Bronchial epithelial cell (primary cell): ENCODE data around the gene CMTR2. TPM values are rescaled to one million over a fixed set of nuclear protein-coding genes. Genes with fewer than 3 reads are reported as not detected.

Experiments
- DNase-seq: peaks from one replicate; pipeline ENCODE4 v3.0.0-alpha.2; 2010; ENCODE audit warnings: low read depth
- FAIRE-seq: peaks from 2 replicates; lab custom pipeline; 2011; peaks lifted over from hg19 to GRCh38; lab: Jason Lieb, UNC
- H3K27me3 ChIP-seq: 2 replicates; pipeline ENCODE4 v1.5.1; 2011; ENCODE audit warnings: low read length; ENCODE audit not compliant: control insufficient read depth, insufficient read depth
- H3K36me3 ChIP-seq: 2 replicates; pipeline ENCODE4 v1.5.1; 2011; ENCODE audit warnings: low read length; ENCODE audit not compliant: control insufficient read depth, insufficient read depth
- H3K4me3 ChIP-seq: 2 replicates; pipeline ENCODE4 v1.5.1; 2011; ENCODE audit warnings: mild to moderate bottlenecking, low read depth, low read length, control low read depth
- total RNA-seq: library from RNA; depleted of rRNA; stranded (reverse); fragments of >200 nt; gene quantifications from 2 replicates; pipeline ENCODE4 v1.2.1, GENCODE V29; 2014
- TF ChIP-seq, protein P1 (sequence below): IDR thresholded peaks from 2 replicates; pipeline ENCODE4 v1.5.1; 2011; ENCODE audit warnings: mild to moderate bottlenecking, moderate library complexity, low read length, control low read depth, inconsistent platforms; ENCODE audit not compliant: insufficient read depth, severe bottlenecking

Gene CMTR2
- total RNA-seq, 1 donor from 2014 or later: 37.4 TPM

DNA sequence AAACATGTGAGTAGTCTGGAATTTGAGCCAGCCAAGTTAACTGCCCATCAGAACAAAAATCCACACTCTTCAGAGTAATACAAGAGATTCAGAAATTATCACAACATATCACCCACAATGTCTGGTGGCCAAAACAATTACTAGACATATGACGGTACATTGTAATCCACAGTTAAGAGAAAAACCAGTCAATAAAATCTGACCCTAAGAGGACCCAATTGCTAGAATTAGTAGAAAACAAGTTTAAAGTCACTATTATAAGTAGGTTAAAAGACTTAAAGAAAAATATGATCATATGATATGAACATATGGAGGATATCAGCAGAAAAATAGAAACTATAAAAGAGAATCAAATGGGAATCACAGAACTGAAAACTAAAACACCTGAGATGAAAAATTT is 15.8 kb downstream of the CMTR2 start:
- H3K36me3 ChIP-seq: no peaks in the 10 kb centered on the region
- DNase-seq (no peak), FAIRE-seq (no peak)
- H3K4me3 ChIP-seq: no peak overlapping the region
- H3K27me3 ChIP-seq: no peaks in the 10 kb centered on the region
- TF ChIP-seq, protein P1, sequence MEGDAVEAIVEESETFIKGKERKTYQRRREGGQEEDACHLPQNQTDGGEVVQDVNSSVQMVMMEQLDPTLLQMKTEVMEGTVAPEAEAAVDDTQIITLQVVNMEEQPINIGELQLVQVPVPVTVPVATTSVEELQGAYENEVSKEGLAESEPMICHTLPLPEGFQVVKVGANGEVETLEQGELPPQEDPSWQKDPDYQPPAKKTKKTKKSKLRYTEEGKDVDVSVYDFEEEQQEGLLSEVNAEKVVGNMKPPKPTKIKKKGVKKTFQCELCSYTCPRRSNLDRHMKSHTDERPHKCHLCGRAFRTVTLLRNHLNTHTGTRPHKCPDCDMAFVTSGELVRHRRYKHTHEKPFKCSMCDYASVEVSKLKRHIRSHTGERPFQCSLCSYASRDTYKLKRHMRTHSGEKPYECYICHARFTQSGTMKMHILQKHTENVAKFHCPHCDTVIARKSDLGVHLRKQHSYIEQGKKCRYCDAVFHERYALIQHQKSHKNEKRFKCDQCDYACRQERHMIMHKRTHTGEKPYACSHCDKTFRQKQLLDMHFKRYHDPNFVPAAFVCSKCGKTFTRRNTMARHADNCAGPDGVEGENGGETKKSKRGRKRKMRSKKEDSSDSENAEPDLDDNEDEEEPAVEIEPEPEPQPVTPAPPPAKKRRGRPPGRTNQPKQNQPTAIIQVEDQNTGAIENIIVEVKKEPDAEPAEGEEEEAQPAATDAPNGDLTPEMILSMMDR: no peak

DNA sequence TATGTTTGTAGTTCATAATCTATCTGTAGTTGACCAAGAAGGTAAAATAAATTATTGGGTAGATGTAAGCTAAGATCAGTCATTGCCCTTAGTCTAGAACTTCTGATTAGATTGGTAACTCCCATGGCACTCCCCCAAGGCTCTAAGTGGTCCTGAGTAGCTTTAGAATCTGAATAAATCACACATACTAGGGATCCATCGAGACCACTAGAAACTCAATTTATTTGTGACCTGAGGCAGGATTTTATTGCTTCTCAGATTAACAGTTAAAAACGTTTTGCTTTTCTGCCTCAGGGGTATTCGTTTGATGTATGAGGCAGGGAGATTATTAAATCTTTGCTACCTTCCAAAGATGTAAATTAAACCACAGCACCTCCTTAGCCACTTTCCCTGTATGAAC is 24.9 kb downstream of the CMTR2 start:
- no peaks in the 10 kb centered on the region for H3K27me3 ChIP-seq
- H3K4me3 ChIP-seq: no peak overlapping the region
- FAIRE-seq: no peak
- no peaks in the 10 kb centered on the region for H3K36me3 ChIP-seq
- DNase-seq: no peak
- TF ChIP-seq, protein P1: no peak

DNA sequence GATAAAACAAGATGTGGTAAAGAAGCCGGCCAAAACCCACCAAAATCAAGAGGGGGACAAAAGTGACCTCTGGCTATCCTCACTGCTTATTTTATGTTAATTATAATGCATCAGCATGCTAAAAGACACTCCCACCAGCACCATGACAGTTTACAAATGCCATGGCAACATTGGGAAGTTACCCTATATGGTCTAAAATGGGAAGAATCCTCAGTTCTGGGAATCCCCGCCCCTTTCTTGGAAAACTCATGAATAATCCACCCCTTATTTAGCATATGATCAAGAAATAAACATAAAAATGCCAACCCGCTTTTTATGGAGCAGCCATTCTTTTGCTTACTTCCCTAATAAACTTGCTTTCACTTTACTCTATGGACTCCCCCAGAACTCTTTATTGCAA is 25.6 kb downstream of the CMTR2 start:
- H3K27me3 ChIP-seq: no peaks in the 10 kb centered on the region
- no peaks in the 10 kb centered on the region for H3K36me3 ChIP-seq
- TF ChIP-seq, protein P1: no peak
- no peak for DNase-seq
- no peak overlapping the region for H3K4me3 ChIP-seq
- FAIRE-seq: no peak

DNA sequence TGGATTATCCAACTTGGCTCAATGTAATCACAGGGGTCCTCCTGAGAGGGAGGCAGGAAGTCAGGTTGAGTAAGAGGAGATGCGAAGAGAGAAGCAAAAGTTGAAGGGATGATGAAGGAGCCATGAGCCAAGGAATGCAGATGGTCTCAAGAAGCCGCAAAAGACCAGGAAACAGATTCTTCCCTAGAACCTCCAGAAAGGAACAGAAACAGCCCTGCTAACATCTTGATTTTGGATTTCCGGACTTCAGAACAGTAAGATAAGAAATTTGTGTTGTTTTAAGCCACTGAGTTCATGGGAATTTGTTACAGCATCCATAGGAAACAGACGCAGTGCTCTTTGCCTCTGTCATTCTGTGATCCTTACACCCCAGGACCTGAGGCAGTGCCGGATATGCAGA is 26.8 kb downstream of the CMTR2 start:
- TF ChIP-seq, protein P1: no peak
- DNase-seq (no peak), FAIRE-seq (no peak)
- Histone ChIP-seq H3K27me3 (no peaks in the 10 kb centered on the region), H3K36me3 (no peaks in the 10 kb centered on the region), H3K4me3 (no peak overlapping the region)

DNA sequence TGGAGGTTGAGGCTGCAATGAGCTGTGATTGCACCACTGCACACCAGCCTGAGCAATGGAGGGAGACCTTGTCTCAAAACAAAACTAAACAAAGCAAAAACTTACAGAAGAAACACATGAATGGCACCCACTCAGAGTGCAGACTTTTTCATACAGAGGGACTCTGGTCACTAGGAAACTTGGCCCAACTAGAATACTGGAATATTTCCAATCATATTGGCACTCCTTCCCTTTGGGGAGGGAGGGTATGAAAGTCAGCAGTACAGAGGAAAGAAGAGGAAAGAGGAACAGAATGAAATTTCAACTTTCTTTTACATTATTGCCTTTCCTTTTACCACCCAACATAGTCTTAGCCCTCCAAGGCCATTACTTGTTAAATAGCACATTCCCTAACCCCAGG is 28.2 kb downstream of the CMTR2 start:
- DNase-seq (no peak), FAIRE-seq (no peak)
- Histone ChIP-seq H3K27me3 (no peaks in the 10 kb centered on the region), H3K4me3 (no peak overlapping the region), H3K36me3 (no peaks in the 10 kb centered on the region)
- TF ChIP-seq, protein P1: no peak

DNA sequence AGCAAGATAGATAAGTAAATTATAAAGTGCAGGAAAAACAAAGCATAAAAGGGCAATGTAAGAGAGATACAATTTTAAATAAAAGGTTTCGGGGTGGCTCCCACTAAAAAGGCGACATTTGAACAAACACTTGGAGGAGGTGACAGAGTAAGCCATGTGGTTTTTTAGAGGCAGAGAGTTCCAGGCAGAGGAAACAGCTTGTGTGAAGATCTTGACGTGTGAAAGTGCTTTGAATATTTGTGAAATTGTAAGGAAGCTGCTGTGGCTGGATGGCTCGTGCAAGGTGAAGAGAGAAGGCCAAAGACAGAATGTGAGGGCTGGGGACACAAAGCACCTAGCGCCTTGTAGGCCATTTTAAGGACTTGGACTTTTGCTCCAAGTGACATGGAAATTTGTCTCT is 30.1 kb downstream of the CMTR2 start:
- DNase-seq (no peak), FAIRE-seq (no peak)
- TF ChIP-seq, protein P1: no peak
- H3K36me3 ChIP-seq: no peaks in the 10 kb centered on the region
- H3K27me3 ChIP-seq: no peaks in the 10 kb centered on the region
- H3K4me3 ChIP-seq: no peak overlapping the region
